ENCODE measurements around the gene VTI1A.

GRCh38 chr10:112827086-112827485 is 380.1 kb downstream of the VTI1A start:
- TF ChIP-seq CTCF (IDR thresholded peaks at IDR 0.05; ENCODE audit: insufficient read depth, low read depth, low read length), result no peak
- no peak for TF ChIP-seq EZH2 (IDR thresholded peaks at IDR 0.05; ENCODE audit: insufficient read depth, low read length)

All from astrocyte (in vitro differentiated cells and primary cell).